Raji (cell line): Measurements from ENCODE around the gene RECQL5.

Source experiments
- POLR2A ChIP-seq: IDR thresholded peaks from 2 replicates; pipeline ENCODE4 v1.6.1; 2011; ENCODE audit warnings: low read depth, low read length, control low read depth; ENCODE audit not compliant: insufficient read depth

The RECQL5 gene

DNA sequence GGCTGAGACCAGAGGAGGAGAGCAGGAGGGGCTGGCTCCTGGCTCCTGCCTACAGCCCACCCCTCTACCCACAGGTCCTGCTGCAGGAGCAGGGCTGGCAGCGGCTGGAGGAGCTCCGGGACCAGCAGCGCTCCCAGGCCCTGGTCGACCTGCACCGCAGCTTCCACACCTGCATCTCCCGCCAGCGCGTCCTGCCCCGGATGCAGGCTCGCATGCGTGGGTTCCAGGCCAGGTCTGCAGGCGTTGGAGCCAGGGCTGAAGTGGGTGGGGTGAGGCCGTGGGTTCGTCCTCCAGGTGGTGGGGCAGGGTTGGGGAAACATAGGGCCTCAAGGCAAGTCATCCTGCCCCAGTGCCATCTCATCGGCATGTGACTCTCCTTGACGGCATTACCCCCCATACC is 61.2 kb downstream of the RECQL5 start:
- TF ChIP-seq POLR2A = no peak

DNA sequence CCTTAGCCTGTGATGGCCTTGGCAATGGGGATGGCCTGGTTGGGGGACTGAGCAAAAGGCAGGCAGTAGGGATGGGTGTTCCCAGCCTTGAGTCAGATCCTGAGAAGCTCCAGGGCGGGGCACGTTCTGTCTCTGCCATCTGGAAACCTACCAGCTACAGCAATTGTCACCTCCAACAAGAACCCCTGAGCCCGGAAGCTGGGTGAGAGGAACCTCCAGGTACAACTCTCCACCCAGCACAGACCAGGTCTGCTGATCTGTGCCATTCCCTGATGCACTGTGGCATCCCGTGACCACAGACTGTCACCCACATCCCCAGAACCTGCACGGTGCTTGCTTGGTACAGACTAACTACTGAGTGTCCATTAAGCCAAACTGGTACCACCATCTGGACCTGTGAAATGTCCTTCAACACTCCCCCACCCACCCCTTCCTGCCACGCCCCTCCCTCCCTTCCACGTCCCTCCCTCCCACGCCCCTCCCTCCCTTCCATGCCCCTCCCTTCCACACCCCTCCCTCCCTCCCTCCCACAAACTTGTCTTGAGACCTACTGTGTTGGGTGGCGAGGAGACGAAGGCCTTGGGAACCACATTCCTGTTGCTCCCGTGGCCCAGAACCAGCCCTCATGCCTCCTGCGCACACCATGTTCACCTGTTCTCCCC is 62.8 kb downstream of the RECQL5 start:
- no peak for TF ChIP-seq POLR2A

DNA sequence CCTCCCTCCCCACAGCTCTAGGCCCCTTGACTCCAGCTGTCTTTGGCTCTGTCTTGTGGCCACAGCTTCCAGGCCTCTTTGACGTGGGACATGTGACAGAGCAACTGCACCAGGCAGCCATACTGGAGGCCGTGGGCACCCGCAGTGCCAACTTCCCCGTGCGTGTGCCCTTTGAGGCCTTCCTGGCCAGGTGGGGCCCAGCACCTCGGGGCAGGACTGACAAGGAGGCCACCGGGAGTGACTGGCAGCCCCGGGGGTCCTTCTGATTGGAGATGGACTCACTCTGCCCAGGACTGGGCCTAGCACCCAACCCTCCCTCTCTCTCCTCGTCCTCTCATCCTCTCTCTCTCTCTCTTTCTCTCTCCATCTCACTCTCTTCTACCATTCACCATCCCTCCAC is 63.8 kb downstream of the RECQL5 start:
- TF ChIP-seq POLR2A = no peak

DNA sequence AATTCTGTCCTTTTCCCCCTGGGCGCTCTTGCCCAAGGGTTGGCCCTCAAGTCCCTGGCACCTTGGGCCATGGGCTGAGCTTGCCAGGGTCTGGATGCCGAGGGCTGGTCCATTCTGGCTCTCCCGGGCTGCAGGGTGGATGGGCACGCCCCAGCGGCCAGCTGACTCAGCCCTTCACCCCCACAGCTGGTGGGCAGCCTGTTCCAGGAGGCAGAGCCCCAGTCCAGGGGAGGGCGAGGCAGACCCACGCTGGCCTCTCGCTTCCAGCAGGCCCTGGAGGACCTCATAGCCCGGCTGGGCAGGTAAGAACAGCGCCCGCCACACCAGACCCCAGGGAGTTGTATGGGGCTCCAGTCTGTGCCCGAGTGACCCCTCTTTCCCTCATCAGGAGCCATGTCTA is 64.3 kb downstream of the RECQL5 start:
- no peak for TF ChIP-seq POLR2A

DNA sequence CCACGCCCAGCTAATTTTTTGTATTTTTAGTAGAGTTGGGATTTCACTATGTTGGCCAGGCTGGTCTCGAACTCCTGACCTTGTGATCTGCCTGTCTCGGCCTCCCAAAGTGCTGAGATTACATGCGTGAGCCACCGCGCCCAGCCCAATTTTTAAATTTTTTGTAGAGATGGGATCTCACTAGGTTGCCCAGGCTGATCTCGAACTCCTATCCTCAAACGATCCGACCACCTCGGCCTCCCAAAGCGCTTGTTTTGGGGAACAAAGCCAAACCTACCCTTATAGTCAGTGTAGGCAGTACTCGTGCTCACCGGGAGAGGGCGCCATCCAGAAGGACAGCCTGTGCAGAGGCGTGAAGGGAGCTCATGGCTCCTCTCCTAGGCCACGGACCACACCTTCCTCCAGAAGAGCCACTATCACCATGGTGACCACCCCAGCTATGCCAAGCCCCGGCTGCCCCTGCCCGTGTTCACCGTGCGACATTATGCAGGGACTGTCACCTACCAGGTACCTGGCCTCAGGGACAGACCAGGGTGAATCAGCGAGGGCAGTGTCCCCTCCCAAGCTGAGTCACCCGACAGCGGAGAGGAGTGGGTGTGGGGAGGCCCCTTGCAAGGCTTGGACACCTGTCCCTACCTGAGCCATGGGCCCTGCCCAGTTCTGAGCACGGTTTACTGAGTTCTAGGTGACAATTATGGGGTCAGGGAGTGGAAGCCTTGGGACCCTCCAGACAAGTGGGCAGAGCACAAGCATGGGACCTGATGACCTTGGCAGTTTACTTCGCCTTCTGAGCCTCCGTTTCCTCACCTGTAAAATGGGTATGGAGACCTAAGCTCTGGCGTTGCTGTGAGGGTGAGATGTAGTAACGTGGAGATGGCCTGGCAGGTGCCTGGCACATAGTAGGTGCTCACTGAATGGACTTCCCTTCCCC is 65.6 kb downstream of the RECQL5 start:
- TF ChIP-seq POLR2A = no peak

DNA sequence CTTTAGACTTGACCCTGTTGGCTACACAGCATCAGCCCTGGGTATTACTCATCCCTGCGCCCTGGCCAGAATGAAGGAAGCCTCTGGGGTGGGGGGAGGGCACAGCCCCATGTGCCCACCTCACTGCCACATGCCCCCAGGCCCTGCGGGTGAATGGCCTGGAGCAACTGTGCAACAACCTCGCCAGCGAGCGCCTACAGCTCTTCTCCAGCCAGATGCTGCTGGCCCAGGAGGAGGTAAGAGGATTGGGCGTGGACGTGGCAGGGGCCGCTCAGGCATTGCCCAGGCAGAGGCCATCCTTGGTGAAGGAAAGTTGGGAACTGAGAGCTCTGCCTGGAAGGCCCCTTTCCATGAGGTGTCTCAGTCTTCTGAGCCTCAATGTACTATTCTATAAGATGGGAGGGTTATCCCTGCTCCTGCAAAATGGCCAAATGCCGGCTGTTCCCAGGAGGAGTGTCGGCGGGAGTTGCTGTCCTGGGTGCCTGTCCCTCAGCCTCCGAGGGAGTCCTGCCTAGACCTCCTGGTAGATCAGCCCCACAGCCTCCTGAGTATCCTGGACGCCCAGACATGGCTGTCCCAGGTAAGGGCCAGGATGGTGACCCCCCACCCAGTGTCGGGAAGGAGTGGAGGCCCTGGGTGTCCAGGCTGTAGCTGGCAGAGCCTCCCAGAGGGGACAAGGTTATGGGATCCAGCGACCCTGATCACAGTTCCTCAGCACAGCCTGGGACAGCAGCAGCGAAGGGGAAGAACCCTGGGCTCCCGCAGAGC is 70.5 kb downstream of the RECQL5 start:
- TF ChIP-seq POLR2A = no peak

DNA sequence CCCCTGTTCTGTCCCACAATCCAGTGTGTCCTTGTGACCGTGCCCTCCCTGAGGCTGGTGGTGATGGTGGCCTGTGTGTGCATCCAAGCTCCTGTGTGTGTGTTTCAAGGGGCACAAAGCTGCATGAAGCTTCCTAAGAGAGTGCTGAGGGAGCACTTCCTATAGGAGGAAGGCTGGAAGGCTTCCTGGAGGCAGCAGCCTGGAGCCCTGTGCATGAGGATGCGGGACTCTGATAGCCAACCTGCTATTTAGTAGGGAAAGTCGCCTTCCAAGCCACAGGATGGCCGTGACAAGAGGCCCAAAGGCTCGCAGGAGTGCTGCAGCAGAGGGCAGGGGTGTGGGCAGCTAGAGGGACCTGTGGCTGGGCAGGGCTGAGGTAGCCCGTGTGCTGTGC is 71.0 kb downstream of the RECQL5 start:
- no peak for TF ChIP-seq POLR2A

DNA sequence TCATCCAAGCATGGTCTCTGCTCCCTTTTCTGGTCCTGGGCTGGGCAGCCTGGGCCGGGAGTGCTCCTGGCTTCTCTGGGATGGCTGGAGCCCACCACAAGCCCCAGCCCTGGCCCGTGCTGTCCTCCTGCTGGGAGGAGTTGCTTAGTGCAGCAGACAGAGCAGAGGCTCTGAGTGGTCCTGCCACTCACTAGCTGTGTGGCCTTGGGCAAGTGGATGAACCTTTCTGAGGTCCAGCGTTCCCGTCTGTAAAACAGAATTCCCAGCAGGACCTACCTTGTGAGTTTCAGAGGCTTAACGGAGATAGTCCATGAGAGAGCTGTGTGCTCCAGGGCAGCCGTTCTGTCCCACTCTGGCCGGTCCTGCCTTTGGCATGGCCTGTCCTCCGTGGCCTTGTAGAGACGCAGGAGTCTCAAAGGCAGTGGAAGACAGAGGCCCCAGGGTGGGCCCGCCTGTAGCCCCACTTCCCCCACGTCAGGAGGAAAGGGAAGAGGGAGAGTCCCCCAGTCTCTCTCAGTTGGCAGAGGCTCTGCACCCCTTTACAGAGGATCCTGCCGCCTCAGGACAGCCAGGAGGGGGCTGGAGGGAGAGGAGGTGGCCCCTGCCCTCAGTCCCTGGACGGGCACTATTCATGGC is 71.6 kb downstream of the RECQL5 start:
- no peak for TF ChIP-seq POLR2A

DNA sequence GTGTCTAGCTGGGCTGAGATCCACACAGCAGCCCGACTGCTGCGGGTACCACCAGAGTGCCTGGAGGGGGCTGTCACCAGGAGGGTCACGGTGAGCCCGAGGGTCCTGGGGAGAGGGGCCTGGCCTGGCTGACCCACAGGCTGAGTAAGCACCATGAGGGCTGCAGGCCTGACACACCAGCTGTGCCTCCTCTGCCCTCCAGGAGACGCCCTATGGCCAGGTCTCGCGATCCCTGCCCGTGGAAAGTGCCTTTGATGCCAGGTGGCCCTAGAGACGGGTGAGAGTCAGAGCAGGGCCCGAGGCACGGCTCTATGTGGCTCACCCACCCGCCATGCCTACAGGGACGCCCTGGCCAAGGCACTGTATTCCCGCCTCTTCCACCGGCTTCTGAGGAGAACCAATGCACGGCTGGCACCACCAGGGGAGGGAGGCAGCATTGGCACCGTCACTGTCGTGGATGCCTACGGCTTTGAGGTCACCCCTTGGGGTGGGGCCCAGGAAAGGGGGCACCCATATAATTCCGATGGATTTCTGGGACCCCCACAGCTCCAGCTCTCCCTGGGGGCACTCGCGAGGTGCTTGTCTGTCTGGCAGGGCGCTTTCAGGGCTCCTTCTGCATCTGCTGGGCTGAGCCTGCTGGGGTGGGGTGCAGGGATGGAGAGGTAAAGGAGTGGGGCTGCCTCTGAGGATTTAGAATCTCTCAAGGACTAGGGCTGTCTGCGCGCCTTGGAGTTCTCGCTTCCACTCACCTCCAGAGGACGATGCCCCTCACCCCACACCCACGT is 72.3 kb downstream of the RECQL5 start:
- TF ChIP-seq POLR2A = no peak

DNA sequence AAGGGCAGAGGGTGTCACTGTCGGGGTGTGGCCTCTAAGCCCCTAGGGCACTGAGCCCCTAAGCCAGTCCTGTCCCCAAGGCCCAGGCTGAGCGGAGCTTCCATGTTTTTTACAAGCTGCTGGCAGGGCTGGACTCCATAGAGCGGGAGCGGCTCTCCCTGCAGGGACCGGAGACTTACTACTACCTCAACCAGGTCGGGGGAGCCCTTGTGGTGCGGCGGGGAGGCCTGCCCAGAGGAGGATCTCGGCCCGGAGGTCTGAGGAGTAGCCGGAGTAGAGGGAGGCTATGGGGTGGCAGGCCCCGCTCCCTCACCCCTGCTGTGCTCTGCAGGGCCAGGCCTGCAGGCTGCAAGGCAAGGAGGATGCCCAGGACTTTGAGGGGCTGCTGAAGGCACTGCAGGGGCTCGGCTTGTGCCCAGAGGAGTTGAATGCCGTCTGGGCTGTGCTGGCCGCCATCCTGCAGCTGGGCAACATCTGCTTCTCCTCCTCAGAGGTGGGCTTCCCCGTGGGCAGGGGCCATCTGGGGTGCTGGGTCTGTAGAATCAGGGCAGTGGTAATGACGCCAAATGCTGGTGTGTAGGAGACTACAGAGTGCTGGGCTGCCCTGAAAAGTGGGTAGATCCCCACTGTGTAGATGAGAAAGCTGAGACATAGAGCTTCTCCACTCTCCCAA is 74.5 kb downstream of the RECQL5 start:
- no peak for TF ChIP-seq POLR2A

DNA sequence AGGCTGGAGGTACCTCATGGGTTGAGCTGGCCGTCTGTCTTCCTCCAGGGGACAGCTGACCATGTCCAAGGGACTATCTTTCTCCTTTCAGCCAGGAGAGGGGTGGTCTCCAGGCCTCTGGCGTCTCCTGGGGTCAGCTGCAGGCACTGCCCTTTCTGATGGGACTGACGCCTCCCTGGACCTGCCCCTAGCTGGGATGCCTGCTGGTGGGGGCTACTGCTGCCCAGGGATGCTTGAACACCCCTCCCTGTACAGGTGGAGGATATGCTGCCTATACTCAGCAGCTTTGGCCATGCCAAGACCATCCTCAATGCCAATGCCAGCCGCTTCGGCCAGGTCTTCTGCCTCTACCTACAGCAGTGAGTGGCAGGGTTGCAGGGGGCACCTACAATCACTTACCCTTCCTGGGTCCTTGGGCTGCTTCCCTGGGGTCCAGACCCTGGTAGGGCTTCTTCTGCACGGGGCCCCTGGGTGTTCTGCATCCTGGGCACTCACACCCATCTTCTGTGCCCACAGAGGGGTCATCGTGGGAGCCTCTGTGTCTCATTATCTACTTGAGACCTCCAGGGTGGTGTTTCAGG is 75.1 kb downstream of the RECQL5 start:
- TF ChIP-seq POLR2A = no peak

DNA sequence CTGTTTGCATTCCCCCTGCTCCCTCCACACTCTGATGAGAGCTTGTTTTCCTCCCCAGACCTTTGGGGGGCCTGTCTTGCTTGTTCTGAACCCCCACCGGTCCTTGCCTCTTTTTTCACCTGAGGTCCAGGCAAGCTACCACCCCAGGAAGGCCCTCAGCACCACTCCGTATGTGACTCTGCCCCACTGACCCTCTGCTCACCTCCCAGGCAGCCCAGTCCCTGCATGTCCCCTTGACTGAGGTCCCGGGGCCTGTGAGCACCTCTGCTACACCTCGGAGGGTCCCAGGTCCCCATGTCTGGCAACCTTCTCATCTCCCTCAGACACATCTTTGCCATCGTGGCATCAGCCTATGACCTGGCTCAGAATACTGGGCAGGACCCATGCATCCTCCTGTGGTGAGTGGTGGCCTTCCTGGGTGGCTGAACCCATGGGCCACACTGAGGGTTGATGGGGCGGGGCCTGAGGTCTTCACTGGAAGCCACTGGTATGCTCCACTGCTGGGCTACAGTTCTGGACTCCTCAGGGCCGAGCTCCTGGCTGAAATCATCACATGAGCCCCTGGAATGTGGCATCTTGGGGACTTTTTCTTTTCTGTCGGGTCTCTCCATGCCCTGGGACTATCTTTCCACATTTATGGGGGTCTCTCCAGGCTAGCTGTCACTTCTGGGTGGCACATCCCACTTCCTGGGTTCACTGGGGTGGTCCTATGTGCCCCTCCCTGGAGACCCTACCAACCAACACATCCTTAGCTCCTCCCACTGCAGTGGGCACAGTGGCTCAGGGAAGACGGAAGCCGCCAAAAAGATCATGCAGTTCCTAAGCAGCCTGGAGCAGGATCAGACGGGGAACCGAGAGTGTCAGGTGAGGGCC is 75.9 kb downstream of the RECQL5 start:
- no peak for TF ChIP-seq POLR2A
